GM12878 (cell line): Measurements from ENCODE around the gene MTF2. TPM values are rescaled to one million over a fixed set of nuclear protein-coding genes. Genes with fewer than 3 reads are reported as not detected.

Experiments
- ATAC-seq: fragments of 200-7000 bp; cut with Tn5 transposase; 3 replicates; pipeline ENCODE4 v1.9.1; 2020; ENCODE audit warnings: mild to moderate bottlenecking, moderate library complexity
- BruUV-seq: library from RNA; stranded (reverse); fragments of 400-500 nt; replicated peaks from 2 replicates; lab custom pipeline; 2021; lab: Mats Ljungman, UMichigan
- CTCF ChIA-PET: fragments of 300-600 bp; sonication (Branson Sonifier 250); formaldehyde crosslinking; extraction: SDS; loops from one replicate; lab custom pipeline; 2021; ENCODE audit warnings: inconsistent platforms; lab: Yijun Ruan, JAX
- POLR2A ChIA-PET: fragments of 350-600 bp; formaldehyde crosslinking; extraction: SDS; loops from one replicate; lab custom pipeline; 2021; ENCODE audit warnings: inconsistent platforms; lab: Charles Lee
- RAD21 ChIA-PET: fragments of 300-600 bp; sonication (Branson Sonifier 250); formaldehyde crosslinking; loops from one replicate; lab custom pipeline; 2023; ENCODE audit warnings: antibody characterized with exemption; ENCODE audit not compliant: unreplicated experiment; lab: Charles Lee
- SMC1A ChIA-PET: fragments of 300-600 bp; sonication (Branson Sonifier 250); formaldehyde crosslinking; loops from one replicate; lab custom pipeline; 2023; ENCODE audit not compliant: unreplicated experiment, uncharacterized antibody; lab: Charles Lee
- DNase-seq: peaks from one replicate; pipeline ENCODE4 v3.0.0-alpha.2; 2011; ENCODE audit warnings: low read depth, low spot score
- FAIRE-seq: peaks from 3 replicates; lab custom pipeline; 2011; peaks lifted over from hg19 to GRCh38; lab: Jason Lieb, UNC
- H2AFZ ChIP-seq: 2 replicates; pipeline ENCODE4 v1.6.0; 2011; ENCODE audit warnings: low read depth, low read length, control low read depth; ENCODE audit not compliant: control insufficient read depth
- H3K27ac ChIP-seq: 2 replicates; pipeline ENCODE4 v1.5.1; 2011; ENCODE audit warnings: control low read depth; ENCODE audit not compliant: control insufficient read depth, insufficient read depth
- H3K27me3 ChIP-seq, 2 experiments: replicated peaks in 1 of 2; 2 replicates each; pipeline versions ENCODE4 v1.6.0 to v1.6.1; 2011; ENCODE audit warnings: low read length in 1 of 2; ENCODE audit not compliant: control insufficient read depth in 2 of 2, insufficient read depth in 2 of 2
- H3K36me3 ChIP-seq, 2 experiments: 2 replicates each; pipeline ENCODE4 v1.5.1; 2011; ENCODE audit warnings: low read length in 1 of 2; ENCODE audit not compliant: control insufficient read depth in 2 of 2, insufficient read depth in 2 of 2
- H3K4me1 ChIP-seq: 2 replicates; pipeline ENCODE4 v1.6.1; 2011; ENCODE audit warnings: mild to moderate bottlenecking, low read length, moderate library complexity, mixed read lengths; ENCODE audit not compliant: control insufficient read depth, insufficient read depth
- H3K4me2 ChIP-seq: 2 replicates; pipeline ENCODE4 v1.6.0; 2011; ENCODE audit warnings: control low read depth; ENCODE audit not compliant: control insufficient read depth, insufficient read depth
- H3K4me3 ChIP-seq: fragments of 200-600 bp; sonication (generic); 2 replicates; pipeline ENCODE4 v1.5.1; 2016
- H3K79me2 ChIP-seq: 2 replicates; pipeline ENCODE4 v1.6.0; 2011; ENCODE audit warnings: low read length; ENCODE audit not compliant: control insufficient read depth, insufficient read depth
- H3K9ac ChIP-seq: 2 replicates; pipeline ENCODE4 v1.8.0; 2011; ENCODE audit warnings: low read length, control low read depth, mixed read lengths; ENCODE audit not compliant: control insufficient read depth, insufficient read depth
- H3K9me3 ChIP-seq: replicated peaks from 3 replicates; pipeline ENCODE4 v1.5.1; 2011; ENCODE audit warnings: mild to moderate bottlenecking, low read length; ENCODE audit not compliant: control insufficient read depth, insufficient read depth
- H4K20me1 ChIP-seq: 2 replicates; pipeline ENCODE4 v1.6.0; 2011; ENCODE audit not compliant: control insufficient read depth, insufficient read depth
- CTCF ChIP-seq, 3 experiments: IDR thresholded peaks in 2 of 3; conservative IDR thresholded peaks in 1 of 3; 2 replicates each; pipeline ENCODE4 v1.5.1; 2011; ENCODE audit warnings: low read depth in 3 of 3, low read length in 3 of 3, mild to moderate bottlenecking in 3 of 3, control low read depth in 2 of 3, moderate library complexity in 2 of 3, inconsistent platforms in 1 of 3, mixed read lengths in 1 of 3; ENCODE audit not compliant: control insufficient read depth in 2 of 3, insufficient read depth in 1 of 3; ENCODE audit errors: extremely low read depth in 1 of 3
- HDAC6 ChIP-seq: fragments of 200-600 bp; sonication (generic); IDR thresholded peaks from one replicate; pipeline ENCODE4 v1.8.0; 2017; ENCODE audit warnings: antibody characterized with exemption; ENCODE audit not compliant: unreplicated experiment
- IRF3 ChIP-seq: fragments of 450-650 bp; IDR thresholded peaks from 2 replicates; pipeline ENCODE4 v1.6.1; 2014; ENCODE audit warnings: mild to moderate bottlenecking
- MXI1 ChIP-seq: fragments of 150-350 bp; IDR thresholded peaks from 2 replicates; pipeline ENCODE4 v1.6.1; 2011; ENCODE audit warnings: low read depth, mild to moderate bottlenecking, inconsistent platforms, low read length, improper control_type of control experiment
- NBN ChIP-seq: fragments of 450-650 bp; IDR thresholded peaks from 2 replicates; pipeline ENCODE4 v1.6.1; 2016
- NFXL1 ChIP-seq: fragments of 450-650 bp; IDR thresholded peaks from 2 replicates; pipeline ENCODE4 v1.6.1; 2017; ENCODE audit warnings: antibody characterized with exemption, mild to moderate bottlenecking, borderline replicate concordance
- PAX5 ChIP-seq: IDR thresholded peaks from 2 replicates; pipeline ENCODE4 v1.6.1; 2011; ENCODE audit warnings: low read depth, low read length, borderline replicate concordance
- PML ChIP-seq: IDR thresholded peaks from 2 replicates; pipeline ENCODE4 v1.6.1; 2012; ENCODE audit warnings: low read length, inconsistent platforms
- RAD21 ChIP-seq: IDR thresholded peaks from 2 replicates; pipeline ENCODE4 v1.6.1; 2011; ENCODE audit warnings: mild to moderate bottlenecking, low read depth, low read length, moderate library complexity; ENCODE audit not compliant: insufficient read depth
- SMAD1 ChIP-seq: fragments of 450-650 bp; IDR thresholded peaks from 2 replicates; pipeline ENCODE4 v1.6.1; 2018; ENCODE audit warnings: mild to moderate bottlenecking, low read depth; ENCODE audit not compliant: partially characterized antibody
- TCF7 ChIP-seq: IDR thresholded peaks from 2 replicates; pipeline ENCODE4 v1.6.1; 2014; ENCODE audit warnings: antibody characterized with exemption, borderline replicate concordance
- USF1 ChIP-seq: IDR thresholded peaks from 2 replicates; pipeline ENCODE4 v1.6.1; 2011; ENCODE audit warnings: borderline replicate concordance, low read depth, mild to moderate bottlenecking, moderate library complexity, mixed read lengths, low read length; ENCODE audit not compliant: insufficient read depth; ENCODE audit errors: extremely low read length
- ZSCAN29 ChIP-seq: fragments of 450-650 bp; IDR thresholded peaks from 2 replicates; pipeline ENCODE4 v1.6.1; 2017; ENCODE audit warnings: mild to moderate bottlenecking, moderate library complexity
- ZZZ3 ChIP-seq: IDR thresholded peaks from 2 replicates; pipeline ENCODE4 v1.6.1; 2011; ENCODE audit warnings: low read depth; ENCODE audit not compliant: control insufficient read depth, insufficient read length
- WGBS: methylation state at CpG from one replicate; pipeline ENCODE4 v1.1.6; 2016; ENCODE audit warnings: low lambda C conversion rate; ENCODE audit not compliant: insufficient replicate concordance, insufficient coverage; ENCODE audit errors: missing lambda C conversion rate; 5-methylcytosine and 5-hydroxymethylcytosine counted together
- in situ Hi-C: fragments of 300-500 bp; cut with MboI; formaldehyde crosslinking; loops from 9 replicates; pipeline ENCODE4 v1.14.3; 2018; ENCODE audit warnings: mixed read lengths
- intact Hi-C: fragments of 100-400 bp; cut with micrococcal nuclease; formaldehyde crosslinking; loops from one replicate; pipeline ENCODE4 v1.14.2; 2022; ENCODE audit not compliant: unreplicated experiment
- polyA plus RNA-seq, 11 experiments: library from polyadenylated mRNA; depleted of rRNA in 4 of 11; unstranded in 6 of 11; stranded (reverse) in 5 of 11; fragments of >200 nt; fragmentation: Nextera tagmentation in 4 of 11; fragmentation: Illumina TruSeq in 1 of 11; extraction: Ambion mirVana in 4 of 11; extraction: Trizol in 1 of 11; gene quantifications; 1 replicate in 1 of 11; 2 replicates in 10 of 11; pipeline versions ENCODE4 v1.2.1 to v1.2.3, GENCODE V29; 2011 to 2016; ENCODE audit warnings: inconsistent platforms in 2 of 11, missing spikeins in 2 of 11, low read depth in 1 of 11
- total RNA-seq, 4 experiments: library from RNA; depleted of rRNA in 3 of 4; stranded (reverse); fragments of >200 nt in 3 of 4; fragmentation: Illumina TruSeq in 1 of 4; extraction: Trizol in 1 of 4; gene quantifications; 2 replicates each; pipeline versions ENCODE4 v1.2.1 to v1.2.3, GENCODE V29; 2013 to 2021
- TF ChIP-seq, protein P1 (sequence below): fragments of 150-350 bp; IDR thresholded peaks from 2 replicates; pipeline ENCODE4 v1.6.1; 2014; ENCODE audit warnings: mild to moderate bottlenecking, low read depth, low read length
- TF ChIP-seq, protein P2 (sequence below): IDR thresholded peaks from 2 replicates; pipeline ENCODE4 v1.6.1; 2012; ENCODE audit warnings: low read length, inconsistent platforms

The MTF2 gene
- total and polyA plus RNA-seq, 10 of the 15 experiments (the other 5 are each of a cell fraction or from before 2014, with no cell fraction given) = 22.6 to 74.9 (median 42.8) TPM

- Histone ChIP-seq H3K9me3 (peaks cover 12% of the 10 kb centered on the region), H3K79me2 (peaks cover 66% of the 10 kb centered on the region), H3K27ac (peak overlapping the region; percentile 93), H4K20me1 (no peaks in the 10 kb centered on the region), H3K4me3 (peak overlapping the region; percentile 96), H3K27me3 (no peaks in the 10 kb centered on the region), H2AFZ (no peak overlapping the region), H3K36me3 (peaks cover 0 to 8% of the 10 kb centered on the region in 2 experiments; a peak in 1 of 4 replicates), H3K4me1 (no peaks in the 10 kb centered on the region), H3K9ac (peak overlapping the region; percentile 94), H3K4me2 (peak overlapping the region; percentile 71)
- 0% methylated on average over 5 of the region's 5 CpGs for WGBS
- in situ Hi-C loops = no loop called here
- ChIA-PET POLR2A (interaction anchor here (0.5 to 3.0 kb wide), 13 partner anchors 9 to 285 kb away, joined by 3 to 15 read pairs (median 5); no protein-coding TSS in a partner anchor), SMC1A (interaction anchor here (0.6 to 3.1 kb wide), 44 partner anchors 9 to 771 kb away, joined by 3 to 26 read pairs (median 4); no protein-coding TSS in a partner anchor), RAD21 (interaction anchor here (0.6 to 4.5 kb wide), 48 partner anchors 12 to 766 kb away, joined by 3 to 36 read pairs (median 4); no protein-coding TSS in a partner anchor), CTCF (interaction anchor here (0.6 to 4.6 kb wide), 48 partner anchors 9 to 1880 kb away, joined by 3 to 48 read pairs (median 5); partner anchors contain the start of gene RPL5)
- BruUV-seq = no TSS peak
- peak; percentile 79 for ATAC-seq
- peak; percentile 41 for FAIRE-seq
- DNase-seq = peak; percentile 51
- intact Hi-C loops = no loop called here
- no peak for TF ChIP-seq ZSCAN29
- peak; percentile 66 for TF ChIP-seq RAD21
- no peak for TF ChIP-seq IRF3
- TF ChIP-seq TCF7 = no peak
- no peak for TF ChIP-seq USF1
- TF ChIP-seq, protein P1, sequence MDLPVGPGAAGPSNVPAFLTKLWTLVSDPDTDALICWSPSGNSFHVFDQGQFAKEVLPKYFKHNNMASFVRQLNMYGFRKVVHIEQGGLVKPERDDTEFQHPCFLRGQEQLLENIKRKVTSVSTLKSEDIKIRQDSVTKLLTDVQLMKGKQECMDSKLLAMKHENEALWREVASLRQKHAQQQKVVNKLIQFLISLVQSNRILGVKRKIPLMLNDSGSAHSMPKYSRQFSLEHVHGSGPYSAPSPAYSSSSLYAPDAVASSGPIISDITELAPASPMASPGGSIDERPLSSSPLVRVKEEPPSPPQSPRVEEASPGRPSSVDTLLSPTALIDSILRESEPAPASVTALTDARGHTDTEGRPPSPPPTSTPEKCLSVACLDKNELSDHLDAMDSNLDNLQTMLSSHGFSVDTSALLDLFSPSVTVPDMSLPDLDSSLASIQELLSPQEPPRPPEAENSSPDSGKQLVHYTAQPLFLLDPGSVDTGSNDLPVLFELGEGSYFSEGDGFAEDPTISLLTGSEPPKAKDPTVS = no peak
- peak; percentile 34; the same call in 1 of the 2 replicates for TF ChIP-seq MXI1
- TF ChIP-seq CTCF (IDR thresholded peaks at IDR 0.05 in 2 of 3, conservative IDR thresholded peaks at IDR 0.05 in 1 of 3; ENCODE audit: control insufficient read depth in 2 of 3, extremely low read depth in 1 of 3, insufficient read depth in 1 of 3, low read depth in 3 of 3, low read length in 3 of 3) = peak; percentile 41 to 67 (median 64)
- TF ChIP-seq SMAD1 = peak; percentile 22
- no peak for TF ChIP-seq PML
- no peak for TF ChIP-seq ZZZ3
- no peak for TF ChIP-seq PAX5
- TF ChIP-seq NFXL1 = no peak
- no peak for TF ChIP-seq HDAC6
- 0 out of 2 replicates have a peak, but pooled peaks have one; percentile 1 for TF ChIP-seq NBN
- TF ChIP-seq, protein P2, sequence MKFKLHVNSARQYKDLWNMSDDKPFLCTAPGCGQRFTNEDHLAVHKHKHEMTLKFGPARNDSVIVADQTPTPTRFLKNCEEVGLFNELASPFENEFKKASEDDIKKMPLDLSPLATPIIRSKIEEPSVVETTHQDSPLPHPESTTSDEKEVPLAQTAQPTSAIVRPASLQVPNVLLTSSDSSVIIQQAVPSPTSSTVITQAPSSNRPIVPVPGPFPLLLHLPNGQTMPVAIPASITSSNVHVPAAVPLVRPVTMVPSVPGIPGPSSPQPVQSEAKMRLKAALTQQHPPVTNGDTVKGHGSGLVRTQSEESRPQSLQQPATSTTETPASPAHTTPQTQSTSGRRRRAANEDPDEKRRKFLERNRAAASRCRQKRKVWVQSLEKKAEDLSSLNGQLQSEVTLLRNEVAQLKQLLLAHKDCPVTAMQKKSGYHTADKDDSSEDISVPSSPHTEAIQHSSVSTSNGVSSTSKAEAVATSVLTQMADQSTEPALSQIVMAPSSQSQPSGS = no peak; the same call in 1 of the 2 replicates
Observed at GRCh38 chr1:93080179-93080823, 1.2 kb downstream of the MTF2 start.
